Measurements from ENCODE around the gene TRIM45.
"Not testable (repeated sequence)": the region's sequence is repeated elsewhere in the genome, so short reads cannot be mapped to it uniquely, and the experiment has no call there.

The TRIM45 gene

DNA sequence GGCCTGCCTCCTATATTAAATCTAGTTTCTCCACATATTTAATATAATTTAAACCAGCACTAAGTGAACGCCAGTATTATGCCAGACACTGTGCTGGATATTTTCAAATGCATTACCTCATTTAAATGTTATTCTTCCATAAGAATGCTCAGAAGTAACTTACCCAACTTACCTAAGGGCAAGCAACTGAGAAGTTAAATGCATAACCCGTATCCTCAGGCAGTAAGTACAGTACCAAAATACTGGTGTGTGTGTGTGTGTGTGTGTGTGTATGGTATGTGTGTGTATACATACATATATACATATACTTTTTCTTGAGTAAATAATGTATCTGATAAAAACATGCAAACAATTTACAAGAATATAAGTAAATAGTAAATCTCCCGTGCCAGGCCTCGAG lies 9.0 kb upstream of the TRIM45 start:
- FAIRE-seq, result no peak

DNA sequence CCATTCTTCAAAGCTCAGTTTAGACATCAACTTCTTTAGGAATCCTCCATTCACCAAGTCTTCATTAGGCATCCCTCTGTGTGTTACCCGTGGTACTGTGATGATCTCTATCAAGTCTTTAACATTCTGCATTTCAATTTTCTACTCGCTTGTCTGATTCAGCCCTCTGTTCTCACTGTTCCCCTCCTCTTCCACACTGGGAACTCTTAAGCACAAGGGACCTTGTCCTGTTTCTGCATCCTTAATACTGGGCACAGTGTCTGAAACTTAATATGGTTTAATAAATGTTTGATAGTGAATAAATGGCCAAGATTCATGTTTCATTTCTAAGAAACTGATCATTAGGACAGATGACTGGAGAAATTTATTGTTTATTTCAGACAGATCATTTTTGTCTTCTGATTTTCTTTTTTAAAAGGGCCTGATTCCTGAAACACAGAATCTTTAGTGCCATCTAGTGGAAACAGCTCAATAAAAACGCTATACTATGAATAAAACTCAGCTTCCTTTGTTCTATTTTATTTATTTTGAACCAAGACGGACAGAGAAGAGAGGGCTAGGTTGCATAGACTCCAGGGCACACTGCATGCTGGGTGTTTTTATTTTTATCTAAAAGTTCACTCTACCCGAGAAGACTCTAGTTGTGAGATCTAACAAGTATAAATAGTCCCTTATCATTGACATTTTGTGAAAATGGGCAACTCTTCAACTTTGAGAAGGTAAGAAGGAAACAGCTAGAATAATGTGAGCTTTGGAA lies 7.0 kb upstream of the TRIM45 start:
- no peak for FAIRE-seq

- no peak for FAIRE-seq
These were observed 6.2 kb upstream of the TRIM45 start for GRCh38 chr1:117127795-117128194.

DNA sequence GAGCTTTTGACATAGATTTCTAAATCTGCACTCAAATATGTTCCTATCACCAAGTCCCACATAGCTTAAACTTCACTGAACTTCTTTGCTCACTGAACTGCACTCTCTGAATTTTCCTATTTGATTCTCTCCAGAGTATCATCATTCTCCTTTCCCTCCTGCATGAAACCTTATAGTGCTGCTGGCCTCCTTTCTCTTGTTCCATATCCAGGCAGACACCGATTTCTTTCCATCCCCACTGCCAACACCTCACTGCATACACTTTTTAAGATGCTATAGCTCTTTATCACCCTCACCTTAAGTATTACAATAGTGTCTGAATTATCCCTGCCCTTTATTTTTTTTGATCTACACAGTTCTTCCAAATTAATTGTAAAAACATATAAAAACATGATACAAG lies 3.1 kb upstream of the TRIM45 start:
- FAIRE-seq, result no peak

DNA sequence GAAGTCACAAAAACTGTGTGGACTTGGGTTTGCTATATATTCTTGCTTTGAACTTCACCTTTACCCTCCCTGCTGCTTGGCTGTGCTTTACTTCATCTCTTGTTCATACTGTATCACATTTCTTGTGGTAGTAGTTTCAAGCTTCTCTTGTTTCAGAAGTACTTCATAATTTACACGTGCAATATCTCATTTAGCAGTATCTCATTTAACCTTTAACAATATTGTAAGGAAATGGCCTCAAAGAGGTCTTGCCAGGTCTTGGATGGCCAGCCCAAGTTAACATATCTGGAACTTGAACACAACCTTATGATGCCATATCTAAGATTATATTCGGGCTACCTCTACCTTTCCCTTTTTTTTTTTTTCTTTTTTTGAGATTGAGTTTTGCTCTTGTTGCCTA lies 1.7 kb upstream of the TRIM45 start:
- FAIRE-seq, result no peak

DNA sequence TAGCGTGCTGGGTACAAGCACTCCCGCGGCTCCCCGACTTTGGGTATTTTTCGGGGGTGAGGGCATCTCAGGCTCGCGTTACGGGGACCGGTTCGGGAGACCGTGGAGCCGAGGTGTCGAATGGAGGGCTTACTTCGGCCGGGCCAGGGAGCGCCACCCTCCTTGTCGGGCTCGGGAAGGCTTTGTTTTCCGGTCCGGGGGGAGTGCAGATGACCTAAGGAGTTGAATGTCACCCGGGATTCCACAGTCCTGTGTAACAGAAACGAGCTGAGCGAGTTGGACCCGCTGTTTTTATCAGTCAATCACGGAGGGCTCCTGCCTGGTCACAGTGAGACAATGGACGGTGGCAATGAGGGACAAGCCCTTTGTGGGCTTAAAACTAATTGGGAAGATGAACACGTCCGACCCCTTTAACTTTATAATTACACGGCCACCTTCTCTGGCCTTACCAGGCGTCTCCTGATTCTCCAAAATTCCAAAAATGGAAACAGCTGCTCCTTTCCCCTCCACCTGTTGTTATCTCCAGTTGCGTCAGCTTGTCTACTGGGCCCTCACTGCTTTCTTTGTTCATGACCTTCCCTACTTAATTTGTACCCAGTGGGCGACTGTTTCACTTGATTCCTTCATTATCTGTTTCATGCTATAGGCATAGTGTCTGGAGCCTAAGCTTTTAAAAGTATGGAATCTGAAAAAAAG lies 929 bp upstream of the TRIM45 start:
- no peak for FAIRE-seq

- no peak for FAIRE-seq
These were observed 568 bp downstream of the TRIM45 start for GRCh38 chr1:117120774-117121588.

DNA sequence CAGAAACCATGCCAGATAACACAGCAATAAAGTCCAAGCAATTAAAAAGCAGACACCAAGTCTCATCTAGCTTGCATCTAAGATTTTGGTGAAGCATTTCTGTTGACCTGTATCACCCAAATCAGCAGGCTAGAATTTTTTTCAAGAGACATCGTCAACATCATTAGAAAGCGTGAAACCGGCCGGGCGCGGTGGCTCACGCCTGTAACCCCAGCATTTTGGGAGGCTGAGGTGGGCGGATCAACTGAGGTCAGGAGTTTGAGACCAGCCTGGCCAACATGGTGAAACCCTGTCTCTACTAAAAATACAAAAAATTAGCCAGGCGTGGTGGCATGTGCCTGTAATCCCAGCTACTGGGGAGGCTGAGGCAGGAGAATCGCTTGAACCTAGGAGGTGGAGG lies 2.4 kb downstream of the TRIM45 start:
- not testable (repeated sequence) for FAIRE-seq

GRCh38 chr1:117118137-117118536 lies 3.4 kb downstream of the TRIM45 start:
- FAIRE-seq, result no peak

GRCh38 chr1:117117697-117118096 lies 3.9 kb downstream of the TRIM45 start:
- FAIRE-seq, result no peak

DNA sequence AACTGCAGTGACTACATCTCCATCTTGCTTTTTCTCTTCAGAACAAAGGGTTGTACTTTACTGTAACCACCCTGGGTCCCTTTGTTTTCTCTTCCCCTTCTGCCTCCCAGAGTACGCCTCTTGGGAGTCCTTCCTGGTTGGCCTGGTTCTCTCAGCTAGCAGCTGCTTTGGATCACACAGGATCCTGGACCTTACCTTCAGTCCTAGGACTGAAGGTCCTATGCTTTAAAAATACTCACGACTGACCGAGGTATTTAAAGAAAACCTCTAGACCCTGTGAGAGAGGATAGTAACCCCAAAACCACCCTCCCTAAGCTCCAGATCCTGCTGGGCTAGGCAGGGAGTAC lies 4.8 kb downstream of the TRIM45 start:
- no peak for FAIRE-seq

GRCh38 chr1:117116090-117116783 lies 5.3 kb downstream of the TRIM45 start:
- FAIRE-seq, result no peak

GRCh38 chr1:117114877-117115276 lies 6.7 kb downstream of the TRIM45 start:
- no peak for FAIRE-seq

GRCh38 chr1:117113199-117113598 lies 8.3 kb downstream of the TRIM45 start:
- no peak for FAIRE-seq

- no peak for FAIRE-seq
These were observed 9.4 kb downstream of the TRIM45 start for GRCh38 chr1:117112047-117112717.

DNA sequence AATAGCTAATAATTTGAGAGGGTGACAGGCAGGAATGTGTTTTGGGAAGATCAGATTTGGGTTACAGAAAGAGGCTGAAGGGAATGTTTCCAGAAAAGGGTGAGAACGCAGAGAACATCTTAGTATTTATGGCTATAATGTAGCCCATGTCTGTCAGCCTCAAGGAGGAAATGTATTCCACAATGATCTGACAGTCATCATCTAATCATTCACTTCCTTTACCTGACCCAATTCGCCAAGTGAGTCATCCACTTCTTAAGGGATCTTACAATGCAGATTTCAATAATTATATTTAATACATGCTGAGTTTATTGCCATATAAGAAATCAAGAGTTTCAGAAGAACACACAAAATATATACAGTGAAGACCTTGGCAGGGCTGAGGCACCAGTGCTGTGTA lies 10.8 kb downstream of the TRIM45 start:
- FAIRE-seq, result no peak

GRCh38 chr1:117107364-117107763 lies 14.2 kb downstream of the TRIM45 start:
- FAIRE-seq, result no peak

- no peak for FAIRE-seq
These were observed 15.1 kb downstream of the TRIM45 start for GRCh38 chr1:117106478-117106877.

- FAIRE-seq, result no peak
These were observed 15.8 kb downstream of the TRIM45 start for GRCh38 chr1:117105722-117106121.

DNA sequence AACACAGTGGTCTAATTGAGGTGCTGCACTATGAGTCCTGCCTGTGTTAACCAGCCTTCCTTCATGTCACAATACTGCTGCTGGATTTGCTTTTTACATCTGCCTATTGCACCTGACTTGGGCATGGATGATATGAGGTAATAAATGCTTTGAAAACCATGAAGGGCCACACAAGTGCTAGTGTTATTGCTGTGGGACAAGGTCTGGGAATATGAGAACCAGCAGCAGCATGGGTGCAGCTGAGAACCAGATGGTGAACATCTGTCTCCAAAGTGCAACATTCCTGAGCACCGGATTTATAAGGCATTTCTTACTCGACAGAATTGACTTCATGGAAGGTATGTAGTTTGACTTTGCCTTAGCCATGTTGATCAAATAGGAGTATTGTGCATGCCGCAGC lies 16.6 kb downstream of the TRIM45 start:
- FAIRE-seq, result no peak

DNA sequence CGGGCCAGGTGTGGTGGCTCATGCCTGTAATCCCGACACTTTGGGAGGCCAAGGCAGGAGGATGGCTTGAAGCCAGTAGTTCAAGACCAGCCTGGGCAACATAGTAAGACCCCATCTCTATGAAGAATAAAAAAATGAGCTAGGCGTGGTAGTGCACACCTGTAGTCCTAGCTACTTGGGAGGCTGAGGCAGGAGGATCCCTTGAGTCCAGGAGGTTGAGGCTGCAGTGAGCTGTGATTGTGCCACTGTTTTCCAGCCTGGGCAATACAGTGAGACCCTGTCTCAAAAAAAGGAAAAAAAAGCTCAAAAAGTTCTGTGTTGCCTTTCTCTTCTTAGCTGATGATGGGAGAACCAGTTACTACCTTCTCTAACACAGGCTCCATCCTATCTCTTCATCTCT lies 19.7 kb downstream of the TRIM45 start:
- FAIRE-seq, result not testable (repeated sequence)

DNA sequence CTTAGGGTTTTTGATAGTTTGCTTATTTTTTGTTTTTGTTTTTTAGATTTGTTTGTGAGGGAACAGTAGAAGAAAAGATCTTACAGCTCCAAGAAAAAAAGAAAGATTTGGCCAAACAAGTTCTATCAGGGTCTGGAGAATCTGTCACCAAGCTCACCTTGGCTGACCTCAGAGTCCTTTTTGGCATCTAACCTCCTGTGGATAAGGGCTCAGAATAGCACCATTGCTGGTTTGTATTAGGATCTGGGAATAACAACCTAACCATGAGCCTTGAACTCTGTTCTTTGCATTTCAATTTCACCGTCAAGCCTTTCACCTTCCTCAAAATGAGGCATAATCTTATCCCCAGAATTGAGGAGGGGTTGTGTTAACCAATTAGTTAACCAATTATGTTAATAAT lies 20.2 kb downstream of the TRIM45 start:
- FAIRE-seq, result no peak

Measured in colon (tissue), 2 donors.